Neutrophil (primary cell): Measurements from ENCODE around the gene APOL3.

Source experiments
- H3K27ac ChIP-seq: fragments of 200-600 bp; sonication (generic); 2 replicates; pipeline ENCODE4 v1.5.1; 2016; ENCODE audit warnings: mild to moderate bottlenecking, moderate library complexity
- H3K27me3 ChIP-seq: fragments of 200-600 bp; sonication (generic); 2 replicates; pipeline ENCODE4 v1.6.0; 2016; ENCODE audit warnings: mild to moderate bottlenecking
- H3K36me3 ChIP-seq: fragments of 200-600 bp; sonication (generic); 2 replicates; pipeline ENCODE4 v1.5.1; 2017
- H3K4me1 ChIP-seq, 2 experiments: fragments of 200-600 bp in 1 of 2; sonication (generic) in 1 of 2; 1 replicate in 1 of 2; 2 replicates in 1 of 2; pipeline versions ENCODE4 v1.5.1 to v1.6.1; 2013 to 2016; ENCODE audit warnings: low read depth in 1 of 2, low read length in 1 of 2, mild to moderate bottlenecking in 1 of 2, moderate library complexity in 1 of 2; ENCODE audit not compliant: control insufficient read depth in 1 of 2, insufficient read depth in 1 of 2
- H3K4me3 ChIP-seq, 2 experiments: fragments of 200-600 bp in 1 of 2; sonication (generic) in 1 of 2; 1 replicate in 1 of 2; 2 replicates in 1 of 2; pipeline ENCODE4 v1.5.1; 2013 to 2016; ENCODE audit warnings: low read depth in 1 of 2, low read length in 1 of 2, mild to moderate bottlenecking in 1 of 2, moderate library complexity in 1 of 2
- H3K9me3 ChIP-seq: fragments of 200-600 bp; sonication (generic); 2 replicates; pipeline ENCODE4 v1.5.1; 2016
- CTCF ChIP-seq: fragments of 200-600 bp; sonication (generic); IDR thresholded peaks from 2 replicates; pipeline ENCODE4 v1.5.1; 2016; ENCODE audit warnings: antibody characterized with exemption

APOL3 gene

GRCh38 chr22:36134182-36134581, 26.4 kb downstream of the APOL3 start:
- no peak overlapping the region for H3K27ac ChIP-seq
- H3K27me3 ChIP-seq, result peaks cover 40% of the 10 kb centered on the region
- H3K36me3 ChIP-seq, result no peaks in the 10 kb centered on the region
- no peak overlapping the region for H3K4me3 ChIP-seq
- H3K4me1 ChIP-seq, result peaks cover 4 to 7% of the 10 kb centered on the region in 2 experiments
- no peak for TF ChIP-seq CTCF
- H3K9me3 ChIP-seq, result no peaks in the 10 kb centered on the region

GRCh38 chr22:36131907-36132306, 28.6 kb downstream of the APOL3 start:
- TF ChIP-seq CTCF, result no peak
- Histone ChIP-seq H3K36me3 (no peaks in the 10 kb centered on the region), H3K27me3 (peaks cover 40% of the 10 kb centered on the region), H3K4me1 (peaks cover 4 to 7% of the 10 kb centered on the region in 2 experiments), H3K27ac (no peak overlapping the region), H3K9me3 (no peaks in the 10 kb centered on the region), H3K4me3 (no peak overlapping the region)

- Histone ChIP-seq H3K27ac (no peak overlapping the region), H3K4me1 (peaks cover 4 to 7% of the 10 kb centered on the region in 2 experiments), H3K4me3 (no peak overlapping the region), H3K9me3 (no peaks in the 10 kb centered on the region), H3K27me3 (peaks cover 32% of the 10 kb centered on the region), H3K36me3 (no peaks in the 10 kb centered on the region)
- TF ChIP-seq CTCF, result no peak
Measured at GRCh38 chr22:36129486-36130388, 30.8 kb downstream of the APOL3 start.

- Histone ChIP-seq H3K9me3 (no peaks in the 10 kb centered on the region), H3K4me3 (no peak overlapping the region), H3K36me3 (no peaks in the 10 kb centered on the region), H3K4me1 (peaks cover 2 to 7% of the 10 kb centered on the region in 2 experiments), H3K27me3 (peaks cover 32% of the 10 kb centered on the region), H3K27ac (no peak overlapping the region)
- no peak for TF ChIP-seq CTCF
Measured at GRCh38 chr22:36129071-36129470, 31.5 kb downstream of the APOL3 start.

- H3K9me3 ChIP-seq, result no peaks in the 10 kb centered on the region
- H3K36me3 ChIP-seq, result no peaks in the 10 kb centered on the region
- no peak overlapping the region for H3K4me3 ChIP-seq
- TF ChIP-seq CTCF, result no peak
- H3K27ac ChIP-seq, result no peak overlapping the region
- H3K4me1 ChIP-seq, result peaks cover 0 to 10% of the 10 kb centered on the region in 2 experiments
- peaks cover 15% of the 10 kb centered on the region for H3K27me3 ChIP-seq
Measured at GRCh38 chr22:36125994-36126531, 34.5 kb downstream of the APOL3 start.
